H7 (cell line): ENCODE measurements around the gene BABAM1. TPM values are rescaled to one million over a fixed set of nuclear protein-coding genes. Genes with fewer than 3 reads are reported as not detected.

Experiments used
- DNase-seq: peaks from one replicate; pipeline ENCODE4 v3.0.0; 2012
- H3K27me3 ChIP-seq: 2 replicates; pipeline ENCODE4 v1.6.0; 2011; ENCODE audit warnings: mild to moderate bottlenecking, low read length; ENCODE audit not compliant: control insufficient read depth, insufficient read depth
- H3K36me3 ChIP-seq: replicated peaks from 2 replicates; pipeline ENCODE4 v1.5.1; 2011; ENCODE audit warnings: low read length; ENCODE audit not compliant: control insufficient read depth, insufficient read depth
- H3K4me3 ChIP-seq: 2 replicates; pipeline ENCODE4 v1.5.1; 2011; ENCODE audit warnings: low read depth, mild to moderate bottlenecking, control low read depth, low read length, moderate library complexity; ENCODE audit not compliant: insufficient read depth
- total RNA-seq: library from RNA; depleted of rRNA; stranded (reverse); fragments of >200 nt; shearing (Covaris generic); gene quantifications from 2 replicates; pipeline ENCODE4 v1.2.3, GENCODE V29; 2014

BABAM1 gene
- total RNA-seq, 1 experiment from 2014 or later = 194 TPM

DNA sequence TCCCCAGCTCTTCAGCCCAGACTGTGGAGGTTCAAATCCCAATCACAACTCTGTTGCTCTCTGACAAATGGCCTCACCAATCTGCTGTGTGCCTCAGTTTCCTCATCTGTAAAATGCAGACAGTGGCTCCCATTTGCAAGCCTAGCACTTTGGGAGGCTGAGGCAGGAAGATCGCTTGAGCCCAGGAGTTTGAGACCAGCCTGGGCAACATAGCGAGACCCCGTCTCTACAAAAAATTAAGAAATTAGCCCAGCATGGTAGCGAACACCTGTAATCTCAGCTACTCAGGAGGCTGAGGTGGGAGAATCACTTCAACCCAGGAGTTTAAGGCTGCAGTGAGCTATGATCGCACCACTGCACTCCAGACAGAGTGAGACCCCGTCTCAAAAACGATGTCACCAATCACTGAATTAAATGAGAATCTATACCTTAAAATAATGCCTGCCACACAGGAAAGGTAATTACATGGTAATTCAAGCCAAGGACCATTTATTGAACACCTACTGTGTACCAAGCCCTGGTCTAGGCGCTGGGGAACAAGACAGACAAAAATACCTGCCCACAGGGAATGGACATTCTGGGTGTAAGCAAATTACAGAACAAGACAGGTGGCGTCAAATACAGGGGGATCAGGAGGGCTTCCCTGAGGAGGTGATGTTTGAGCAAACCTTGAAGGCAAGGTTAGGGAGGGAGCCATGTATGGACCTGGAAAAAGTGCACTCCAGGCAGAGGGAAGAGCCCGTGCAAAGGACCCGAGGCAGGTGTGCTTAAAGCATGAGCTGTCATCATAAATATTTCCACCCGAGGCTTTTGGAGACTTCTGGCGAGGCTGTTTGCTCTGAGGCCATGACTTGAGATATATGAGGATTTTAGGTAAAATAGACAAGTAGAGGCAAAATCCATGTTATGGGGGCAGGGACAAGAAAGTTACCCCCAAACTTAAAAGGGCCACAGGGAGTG, 29.2 kb upstream of the BABAM1 start:
- Histone ChIP-seq H3K4me3 (no peak overlapping the region), H3K36me3 (peaks cover 8% of the 10 kb centered on the region), H3K27me3 (no peaks in the 10 kb centered on the region)
- DNase-seq = no peak

DNA sequence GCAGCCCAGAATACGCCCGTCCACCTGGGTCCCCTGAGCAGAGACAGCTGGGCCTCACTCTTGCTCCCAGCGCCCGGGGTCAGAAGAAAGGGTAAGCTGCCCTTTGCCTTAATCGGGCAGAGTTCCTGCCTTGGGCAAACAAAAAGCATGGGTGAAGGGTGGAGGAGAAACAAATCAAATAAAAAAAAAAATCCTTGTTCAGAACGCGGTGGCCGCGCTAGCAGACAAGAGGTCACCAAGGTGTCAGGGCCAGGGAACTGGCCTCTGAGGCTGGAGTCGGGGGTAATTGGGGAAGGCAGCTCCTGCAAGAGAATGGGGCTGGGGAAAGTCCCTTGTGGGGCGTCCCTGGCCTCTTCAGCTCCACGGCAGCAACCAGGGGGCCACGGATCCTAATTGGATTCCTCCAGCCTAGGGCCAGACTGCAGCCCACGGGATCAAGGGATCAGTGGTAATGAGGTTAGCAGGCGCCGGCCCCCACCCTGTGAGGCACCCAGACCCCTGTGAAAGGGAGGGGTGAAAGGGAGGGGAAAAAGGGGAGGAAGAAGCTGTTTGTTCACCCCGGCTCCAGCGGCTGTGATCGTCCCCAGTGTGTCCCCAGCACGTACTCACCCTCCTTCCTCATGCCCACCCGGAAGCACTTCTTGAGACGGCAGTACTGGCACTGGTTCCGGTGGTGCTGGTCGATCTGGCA, 27.0 kb upstream of the BABAM1 start:
- Histone ChIP-seq H3K27me3 (no peaks in the 10 kb centered on the region), H3K4me3 (no peak overlapping the region), H3K36me3 (peaks cover 7% of the 10 kb centered on the region)
- peak; percentile 61 for DNase-seq

DNA sequence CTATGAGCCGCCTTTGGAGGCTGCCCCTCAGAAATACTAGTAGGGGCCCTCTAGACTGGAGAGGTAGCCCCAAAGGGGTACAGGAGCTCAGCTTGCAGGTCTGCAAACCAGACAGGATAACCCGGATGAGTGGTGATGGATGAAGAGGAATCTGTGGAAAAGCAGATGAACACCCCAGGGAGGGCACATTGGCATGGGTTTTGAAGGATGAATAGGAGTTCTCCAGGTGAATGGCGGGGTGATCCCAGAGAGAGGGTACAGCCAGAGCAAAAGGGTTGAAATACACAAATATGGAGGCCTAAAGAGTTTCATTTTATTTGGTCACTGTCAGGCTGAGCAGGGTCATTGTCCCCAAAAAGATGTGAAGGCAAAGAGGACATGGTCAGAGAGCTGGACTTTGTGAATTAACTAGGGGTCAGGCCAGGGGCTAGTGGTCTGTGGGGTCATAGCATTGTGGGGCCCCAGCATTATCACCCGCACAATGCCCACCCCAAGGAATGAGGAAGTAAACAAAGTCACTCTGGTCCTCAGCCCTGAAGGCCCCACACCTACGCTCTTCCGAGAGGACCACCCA, 26.3 kb upstream of the BABAM1 start:
- DNase-seq = peak; percentile 40
- peaks cover 7% of the 10 kb centered on the region for H3K36me3 ChIP-seq
- H3K4me3 ChIP-seq = no peak overlapping the region
- H3K27me3 ChIP-seq = no peaks in the 10 kb centered on the region

DNA sequence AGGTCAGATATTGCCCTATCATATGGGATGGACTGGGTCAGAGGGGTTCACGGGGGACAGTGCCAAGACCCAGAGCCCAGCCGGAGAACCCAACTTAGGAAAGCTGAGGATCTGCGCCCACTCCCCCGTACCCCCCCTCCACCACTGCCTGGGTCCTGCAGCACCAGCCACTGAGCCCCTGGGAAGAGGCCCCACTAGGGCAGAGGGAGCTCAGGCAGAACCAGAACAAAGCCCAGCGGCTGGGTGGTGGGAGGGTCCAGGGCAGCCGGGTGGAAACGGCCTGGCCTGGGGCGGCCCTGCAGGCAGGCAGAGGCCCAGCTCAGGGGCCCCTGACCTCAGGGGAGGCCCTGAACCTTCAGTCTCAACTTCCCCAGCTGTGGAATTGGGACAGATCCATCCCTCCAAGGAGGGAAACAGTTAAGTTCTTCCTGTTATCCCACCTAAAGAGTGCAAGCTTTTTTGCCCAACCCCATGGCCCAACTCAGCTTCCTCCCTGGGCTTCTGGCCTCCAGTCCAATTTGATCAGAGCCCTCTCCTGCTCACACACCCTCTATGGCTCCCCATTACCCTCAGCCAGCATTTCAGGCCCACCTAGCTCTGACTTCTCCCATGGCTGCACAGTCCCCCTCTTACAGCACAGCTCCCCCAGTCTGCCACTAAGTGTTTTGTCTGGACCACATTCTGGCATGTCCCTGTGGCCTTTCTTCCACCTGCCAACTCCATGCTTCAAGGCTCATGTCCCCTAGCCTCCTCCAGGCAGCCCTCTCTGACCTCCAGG, 24.6 kb upstream of the BABAM1 start:
- Histone ChIP-seq H3K36me3 (peaks cover 7% of the 10 kb centered on the region), H3K27me3 (no peaks in the 10 kb centered on the region), H3K4me3 (0 out of 2 replicates have a peak overlapping the region, but pooled peaks have one; percentile 3)
- DNase-seq = peak; percentile 60

DNA sequence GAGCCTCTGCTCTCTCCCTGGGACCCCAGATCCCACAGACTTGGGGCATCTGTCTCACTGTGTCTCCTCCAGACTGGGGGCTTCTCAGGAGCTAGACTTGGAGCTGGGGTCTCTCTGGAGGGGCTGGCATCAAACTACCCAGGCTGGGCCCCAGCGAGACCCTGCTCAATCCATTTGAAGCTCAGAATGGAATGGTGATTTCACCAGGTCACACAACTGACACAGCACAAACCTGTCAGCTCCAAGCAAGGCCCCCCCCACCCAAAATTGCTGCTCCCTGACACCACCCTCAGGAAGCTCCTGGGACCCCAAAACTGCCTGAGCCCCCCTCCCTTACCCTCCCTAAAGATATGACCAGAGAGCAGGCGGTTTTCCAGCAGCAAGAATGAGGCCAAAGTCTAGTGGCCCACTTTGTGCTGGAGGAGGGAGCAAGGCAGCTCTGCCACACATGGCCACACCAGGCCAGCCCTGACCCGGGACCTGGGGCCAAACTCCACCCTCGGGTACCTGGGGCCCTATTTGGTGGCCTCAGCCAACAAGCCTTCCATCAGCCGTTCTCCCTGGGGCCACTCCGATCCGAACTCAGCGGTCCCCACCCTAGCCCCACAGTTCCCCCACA, 23.9 kb upstream of the BABAM1 start:
- H3K36me3 ChIP-seq = peaks cover 5% of the 10 kb centered on the region

DNA sequence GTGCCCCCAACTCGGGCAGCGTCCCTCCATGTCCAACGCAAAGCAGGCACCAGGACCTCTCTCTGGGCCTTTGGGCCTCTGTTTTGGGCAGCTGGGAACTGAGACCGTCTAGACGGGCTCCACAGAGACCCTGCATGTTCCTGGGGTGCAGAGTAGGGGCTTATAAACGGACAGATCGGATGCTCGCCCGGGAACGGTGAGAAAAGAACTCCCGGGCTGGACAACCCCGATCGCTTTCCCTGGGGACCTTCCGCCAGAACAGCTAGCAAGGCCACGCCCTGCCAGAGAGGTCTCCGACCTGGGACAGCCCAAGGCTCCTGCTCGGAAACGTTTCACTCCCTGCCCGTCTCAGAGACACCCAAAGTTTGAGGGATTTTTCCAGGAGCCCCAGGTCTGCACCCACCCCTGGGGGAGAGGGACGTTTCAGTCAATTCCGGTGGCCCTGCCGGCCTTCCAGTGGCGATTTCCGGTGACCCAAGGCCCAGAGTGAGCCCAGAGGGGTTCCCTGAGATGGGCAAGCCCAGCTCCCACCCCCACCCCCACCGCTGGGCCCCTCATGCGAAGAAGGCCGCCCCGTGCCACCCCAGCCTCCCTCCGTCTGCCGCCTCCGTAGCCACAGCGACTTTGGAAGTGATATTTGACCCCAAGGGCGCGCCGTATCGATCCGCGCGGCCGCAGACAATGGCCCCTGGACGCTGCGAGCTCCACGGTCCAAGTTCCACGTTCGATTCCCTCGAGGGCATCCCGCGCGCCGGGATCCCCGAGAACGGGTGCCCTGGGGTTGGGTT, 23.2 kb upstream of the BABAM1 start:
- peak; percentile 86 for DNase-seq
- Histone ChIP-seq H3K4me3 (peak overlapping the region; percentile 95), H3K36me3 (peaks cover 3% of the 10 kb centered on the region), H3K27me3 (no peaks in the 10 kb centered on the region)

More for the DNA sequence above, 23.9 kb upstream of the BABAM1 start:
- DNase-seq = peak; percentile 70
- H3K27me3 ChIP-seq = no peaks in the 10 kb centered on the region
- H3K4me3 ChIP-seq = peak overlapping the region; percentile 95

DNA sequence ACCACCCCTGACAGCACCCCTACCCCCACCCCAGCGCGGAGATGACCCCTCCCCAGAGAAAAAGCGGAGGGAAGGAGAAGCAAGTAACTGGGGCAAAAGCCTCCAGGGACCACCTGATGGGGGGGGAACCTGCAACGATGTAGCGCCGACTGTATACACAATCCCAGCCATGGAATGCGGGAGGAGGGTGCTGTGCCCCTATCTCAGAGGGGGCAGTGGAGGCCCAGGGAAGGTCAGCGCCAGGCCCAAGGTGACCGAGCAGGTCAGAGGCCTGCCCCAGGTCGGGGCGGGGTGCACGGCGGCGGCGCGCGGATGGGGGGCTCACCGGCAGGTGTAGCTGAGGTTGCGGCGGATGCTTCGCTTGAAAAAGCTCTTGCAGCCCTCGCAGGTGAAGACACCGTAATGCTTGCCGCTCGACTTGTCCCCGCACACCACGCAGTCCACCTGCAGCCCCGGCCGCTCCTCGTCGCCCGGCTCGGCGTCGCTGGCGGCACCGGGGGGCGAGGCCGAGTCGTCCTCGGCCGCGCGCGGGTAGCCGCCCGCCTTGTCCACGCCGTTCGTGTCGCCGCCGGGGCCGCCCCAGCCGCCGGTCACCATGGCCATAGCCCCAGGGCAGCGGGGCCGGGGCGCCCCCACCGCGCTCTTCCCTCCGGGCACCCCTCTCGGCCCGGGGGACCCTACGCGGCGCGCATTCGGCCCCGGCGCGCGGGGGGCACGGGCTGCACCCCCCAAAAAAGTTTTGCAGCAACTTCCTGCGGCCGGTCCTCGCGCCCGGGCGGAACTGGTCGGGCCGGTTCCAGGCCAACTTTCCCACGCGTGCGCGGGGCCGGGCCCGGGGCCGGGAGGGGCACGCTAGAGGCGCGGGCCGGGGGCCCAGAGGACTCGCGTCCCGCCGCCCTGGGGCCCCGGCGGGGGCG, 22.4 kb upstream of the BABAM1 start:
- peak; percentile 82 for DNase-seq
- no peaks in the 10 kb centered on the region for H3K27me3 ChIP-seq
- peak overlapping the region; percentile 95 for H3K4me3 ChIP-seq
- H3K36me3 ChIP-seq = peaks cover 2% of the 10 kb centered on the region

DNA sequence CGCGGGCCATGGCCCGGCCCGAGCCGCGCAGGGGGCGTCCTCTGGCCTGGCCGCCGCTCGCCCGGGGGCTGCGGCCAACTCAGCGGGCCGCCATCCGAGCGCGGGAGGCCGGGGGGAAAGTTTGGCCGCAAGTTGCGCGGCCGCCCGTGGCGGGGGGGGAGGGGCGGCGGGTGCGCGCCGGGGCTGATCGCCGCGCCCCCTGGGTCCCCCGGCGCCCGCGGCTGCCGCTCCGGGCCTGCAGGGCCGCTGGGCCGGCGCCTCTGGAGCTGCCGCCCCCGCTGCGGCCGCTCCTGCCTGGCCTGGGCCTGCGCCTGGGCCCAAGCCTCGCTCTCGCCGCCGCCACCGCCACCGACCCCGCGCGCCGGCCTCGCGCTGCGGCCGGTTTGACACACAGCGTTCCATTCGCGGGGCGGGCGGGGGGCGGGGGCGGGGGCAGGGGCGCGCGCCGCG, 21.7 kb upstream of the BABAM1 start, which contains the start of gene NR2F6:
Gene NR2F6, minus strand, starts transcription at position 385 of the 450 bp plus-strand sequence. CDS start 699 bp downstream, outside the sequence.
- Histone ChIP-seq H3K36me3 (peaks cover 1% of the 10 kb centered on the region; the same call in 1 of the 2 replicates), H3K4me3 (peak within 1 kb of the TSS; percentile 95), H3K27me3 (no peaks in the 10 kb centered on the region)
- DNase-seq = no peak

DNA sequence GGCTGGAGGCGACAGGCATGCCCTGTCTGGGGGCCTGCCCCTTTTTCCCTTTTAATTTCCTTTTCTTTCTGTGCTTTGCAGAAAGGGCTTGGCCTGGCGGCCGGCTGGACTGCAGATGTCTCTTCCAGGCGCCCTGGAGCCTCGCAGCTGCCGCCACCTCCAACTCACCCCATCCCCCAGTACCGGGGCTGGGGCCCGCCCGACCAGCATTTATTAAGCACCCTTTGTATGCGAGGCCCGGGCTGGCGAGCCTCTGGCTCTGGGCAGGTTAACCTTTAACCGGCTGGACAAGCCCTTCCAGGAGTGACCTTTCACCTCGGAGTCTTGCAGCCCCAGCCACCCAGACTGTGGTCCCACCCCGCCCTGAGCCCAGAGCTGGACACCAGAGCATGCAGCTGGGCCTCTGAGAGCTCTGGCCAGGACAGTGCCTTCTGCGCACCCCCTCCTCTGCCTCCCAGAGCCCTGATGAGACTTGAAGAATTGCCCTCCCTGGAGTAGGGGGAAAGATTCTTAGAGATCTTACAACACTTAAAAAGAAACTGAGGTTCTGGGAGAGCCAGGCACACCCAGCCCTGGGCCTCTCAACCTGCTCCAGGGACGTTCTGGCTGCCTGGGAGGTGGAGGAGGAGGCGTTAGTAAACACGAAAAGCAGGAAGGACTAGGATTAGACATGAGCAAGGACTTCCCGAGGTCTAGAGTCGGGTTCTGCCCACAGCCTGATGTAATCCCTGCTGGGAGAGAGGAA, 20.4 kb upstream of the BABAM1 start:
- Histone ChIP-seq H3K27me3 (no peaks in the 10 kb centered on the region), H3K36me3 (peaks cover 2% of the 10 kb centered on the region; the same call in 1 of the 2 replicates), H3K4me3 (peak overlapping the region; percentile 43)
- no peak for DNase-seq

DNA sequence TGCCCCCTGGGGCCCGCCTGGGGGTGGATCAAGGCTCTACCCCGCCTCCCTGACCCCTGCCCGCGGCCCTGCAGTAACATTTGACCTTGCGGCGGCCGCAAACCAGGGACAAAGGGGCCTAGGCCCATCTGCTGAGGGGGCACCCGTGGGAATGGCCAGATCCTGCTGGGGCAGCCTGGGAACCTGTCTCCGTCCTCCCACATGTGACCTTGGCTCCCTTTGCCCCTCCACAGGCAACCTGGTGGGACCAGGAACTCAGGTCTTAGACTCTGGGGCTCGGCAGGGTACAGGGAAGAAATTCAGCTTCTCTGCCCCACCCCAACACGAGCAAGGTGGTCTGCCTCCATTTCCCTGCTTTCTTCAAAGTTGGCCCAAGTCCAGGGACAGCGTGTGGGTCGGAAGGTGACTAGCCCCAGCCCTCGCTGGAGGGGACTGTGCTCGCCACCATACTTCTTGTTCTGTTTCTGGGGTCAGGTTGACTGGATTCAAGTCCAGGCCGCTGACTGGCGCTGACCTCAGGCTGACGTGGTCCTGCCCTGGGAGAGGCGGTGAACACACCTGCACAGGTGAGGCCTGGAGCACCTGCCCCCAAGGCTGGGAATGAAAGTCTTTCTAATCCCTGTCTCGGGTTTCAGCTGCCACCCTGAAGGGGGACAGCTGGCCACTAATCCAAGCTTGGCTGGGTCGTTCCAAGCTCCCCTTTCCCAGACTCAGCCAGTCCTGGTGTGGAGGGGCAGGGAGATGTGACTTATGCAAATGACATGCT, 19.0 kb upstream of the BABAM1 start:
- peak; percentile 89 for DNase-seq
- Histone ChIP-seq H3K27me3 (no peaks in the 10 kb centered on the region), H3K4me3 (no peak overlapping the region), H3K36me3 (peaks cover 2% of the 10 kb centered on the region; the same call in 1 of the 2 replicates)

DNA sequence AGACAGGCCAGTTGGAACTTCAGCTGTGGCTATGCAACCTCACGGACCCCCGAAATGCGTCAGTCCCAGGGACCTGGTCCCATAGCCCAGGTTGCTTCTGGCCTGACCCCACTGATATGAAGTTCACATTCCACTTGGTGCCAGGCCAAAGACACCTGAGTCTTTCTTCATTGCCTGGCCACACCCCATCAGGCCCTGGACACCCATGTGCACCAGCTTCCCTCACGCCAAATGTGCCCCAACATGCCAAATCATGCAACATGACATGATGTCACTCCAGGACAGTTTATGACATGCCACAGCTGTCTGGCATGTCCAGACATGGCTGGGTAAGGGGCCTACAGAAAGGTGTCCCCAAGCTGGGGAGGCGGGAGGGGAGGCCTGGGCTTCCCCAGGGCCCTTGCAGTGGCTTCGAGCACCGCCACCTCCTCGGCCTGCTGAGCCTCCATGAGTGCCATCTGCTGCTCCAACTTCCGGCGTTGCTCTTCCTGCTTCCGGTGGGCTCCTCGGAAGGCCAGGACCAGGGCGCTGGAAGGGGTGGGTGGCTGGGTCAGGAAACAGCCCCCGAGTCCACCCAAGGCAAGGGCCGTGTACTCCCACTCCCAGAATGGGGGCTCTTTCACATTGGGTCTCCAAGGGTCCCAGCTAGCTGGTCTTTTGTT, 17.2 kb upstream of the BABAM1 start:
- DNase-seq = no peak
- Histone ChIP-seq H3K36me3 (peaks cover 2% of the 10 kb centered on the region; the same call in 1 of the 2 replicates), H3K27me3 (no peaks in the 10 kb centered on the region), H3K4me3 (no peak overlapping the region)
